Heart left ventricle (tissue), 16 donors: ENCODE data around the gene OR51B2. TPM values are rescaled to one million over a fixed set of nuclear protein-coding genes. Genes with fewer than 3 reads are reported as not detected.

Experiments used
- ATAC-seq, 4 donors: fragments of 200-7000 bp; cut with Tn5 transposase; one replicate each; pipeline ENCODE4 v1.9.1; 2020 to 2022; ENCODE audit warnings: moderate library complexity in 4 of 4, mild to moderate bottlenecking in 3 of 4, moderate number of reproducible peaks in 1 of 4
- DNase-seq, 5 donors: peaks; one replicate each; pipeline ENCODE4 v3.0.0-alpha.2; 2020
- H3K27ac ChIP-seq, 12 donors: fragments of 200-600 bp; sonication (generic) in 4 of 12; one replicate each; pipeline versions ENCODE4 v1.5.0 to v1.8.0; 2016 to 2022; ENCODE audit warnings: mild to moderate bottlenecking in 2 of 12
- H3K27me3 ChIP-seq, 9 donors: fragments of 200-600 bp; sonication (generic) in 2 of 9; one replicate each; pipeline versions ENCODE4 v1.5.1 to v1.8.0; 2016 to 2022; ENCODE audit warnings: mild to moderate bottlenecking in 3 of 9
- H3K36me3 ChIP-seq, 9 donors: fragments of 200-600 bp; sonication (generic) in 2 of 9; one replicate each; pipeline versions ENCODE4 v1.5.0 to v1.8.0; 2018 to 2022; ENCODE audit warnings: mild to moderate bottlenecking in 2 of 9
- H3K4me1 ChIP-seq, 12 donors: fragments of 200-600 bp; sonication (generic) in 4 of 12; one replicate each; pipeline versions ENCODE4 v1.5.0 to v1.8.0; 2016 to 2022; ENCODE audit warnings: mild to moderate bottlenecking in 3 of 12
- H3K4me3 ChIP-seq, 12 donors: fragments of 200-600 bp; sonication (generic) in 4 of 12; one replicate each; pipeline versions ENCODE4 v1.5.0 to v1.8.0; 2017 to 2022; ENCODE audit warnings: mild to moderate bottlenecking in 9 of 12, moderate library complexity in 4 of 12
- H3K9me3 ChIP-seq, 12 donors: fragments of 200-600 bp; sonication (generic) in 4 of 12; one replicate each; pipeline versions ENCODE4 v1.5.0 to v1.8.0; 2016 to 2022; ENCODE audit warnings: mild to moderate bottlenecking in 1 of 12
- POLR2A ChIP-seq, 2 donors: fragments of 450-650 bp; IDR thresholded peaks; one replicate each; pipeline ENCODE4 v1.6.1; 2017; ENCODE audit warnings: antibody characterized with exemption in 2 of 2, mild to moderate bottlenecking in 2 of 2, moderate library complexity in 2 of 2
- WGBS, 4 donors: extraction: QIAGEN DNeasy Blood & Tissue Kit in 2 of 4; methylation state at CpG; one replicate each; pipeline versions ENCODE4 v1.1.5 to v1.1.7; 2013 to 2018; 5-methylcytosine and 5-hydroxymethylcytosine counted together
- intact Hi-C, 10 donors: fragments of 100-400 bp; cut with DNase I; formaldehyde crosslinking; loops; one replicate each; pipeline versions ENCODE4 v1.11.1 to v1.14.2; 2022
- long read RNA-seq, 3 donors: library from polyadenylated mRNA; unstranded; transcript quantifications; one replicate each; pipeline ENCODE4 v2.0.0, GENCODE V29; 2020 to 2021
- polyA plus RNA-seq, 2 donors: library from polyadenylated mRNA; stranded (reverse); fragments of 200-250 nt; gene quantifications; one replicate each; pipeline ENCODE4 v1.2.3, GENCODE V29; 2013
- total RNA-seq, 9 donors: library from RNA; depleted of rRNA in 2 of 9; stranded (reverse); fragments of >200 nt in 2 of 9; fragmentation: NEBNext Ultra II Directional in 3 of 9; extraction: Animal tissue kit (Norgen Biotek cat#: 25700) in 3 of 9; gene quantifications; one replicate each; pipeline versions ENCODE4 v1.1.0 to v1.2.4, GENCODE V29; 2016 to 2023
- TF ChIP-seq, protein P1 (sequence below), 12 donors: fragments of 200-600 bp; sonication (generic) in 4 of 12; IDR thresholded peaks; one replicate each; pipeline versions ENCODE4 v1.5.0 to v1.8.0; 2018 to 2022; ENCODE audit warnings: antibody characterized with exemption in 12 of 12, mild to moderate bottlenecking in 5 of 12
- donor health status: ischemic (EF 13 %, LVEDD 7.1; RV severe dilation, severe dysfunction).
- donor health status: healthy with polysubstance abuse.
- donor health status: DM: no; HTN: yes; CAD: no.
- donor health status: DM: no; HTN: no; CAD: no.
- donor health status: ischemic (EF 25% LVEDD 6.9; RV normal size, moderate dysfunction).
- donor health status: ischemic (EF 25% LVEDD 5.7; RV mildly dilated, moderate dysfunction).
- donor health status: healthy.
- donor health status: DM: yes; HTN: yes; CAD: no.
- donor health status: ischemic (EF 35%, LVEDD 5.7; RV mildly dilated, moderate dysfunction).
- donor health status: nonischemic (EF 11% LVEDD 7.7; RV severe dilation, severe dysfunction).
- donor health status: DM: yes; HTN: yes; CAD: no.
- donor health status: PGD.
- donor health status: ischemic (EF 29% LVEDD 5.4; RV normal size, mild dysfunction).
- donor health status: nonischemic (EF 23%, LVEDD 6.1; RV moderate dilation, normal function).

OR51B2 gene, protein sequence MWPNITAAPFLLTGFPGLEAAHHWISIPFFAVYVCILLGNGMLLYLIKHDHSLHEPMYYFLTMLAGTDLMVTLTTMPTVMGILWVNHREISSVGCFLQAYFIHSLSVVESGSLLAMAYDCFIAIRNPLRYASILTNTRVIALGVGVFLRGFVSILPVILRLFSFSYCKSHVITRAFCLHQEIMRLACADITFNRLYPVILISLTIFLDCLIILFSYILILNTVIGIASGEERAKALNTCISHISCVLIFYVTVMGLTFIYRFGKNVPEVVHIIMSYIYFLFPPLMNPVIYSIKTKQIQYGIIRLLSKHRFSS
- total RNA-seq (not detected), polyA plus RNA-seq (not detected)
- long read RNA-seq, donor 1, result 0 reads
- long read RNA-seq, donor 2, result 0 reads
- long read RNA-seq, donor 3, result 0 reads

DNA sequence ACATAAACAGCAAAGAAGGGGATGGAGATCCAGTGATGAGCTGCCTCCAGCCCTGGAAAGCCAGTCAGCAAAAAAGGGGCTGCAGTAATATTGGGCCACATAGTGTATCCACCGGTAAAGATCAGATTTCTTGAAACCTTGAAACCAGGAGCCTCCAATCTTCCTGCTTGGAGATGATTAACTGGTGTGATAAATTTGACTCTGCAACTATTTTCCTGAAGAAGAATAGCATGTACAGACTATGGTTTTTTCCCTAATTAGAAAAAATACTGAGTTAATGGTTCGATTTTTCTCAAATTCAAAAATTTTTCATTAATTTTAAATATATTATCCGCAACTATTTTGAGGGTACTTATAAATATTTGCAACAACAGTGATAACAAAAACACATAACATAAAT is at the start of gene OR51B2:
Gene OR51B2 (minus strand): TSS at position 101 of the 400 bp plus-strand sequence. CDS start 0 bp downstream, at position 101.
- no peaks in the 10 kb centered on the region for H3K4me1 ChIP-seq
- no peaks in the 10 kb centered on the region for H3K9me3 ChIP-seq
- H3K27me3 ChIP-seq, result no peaks in the 10 kb centered on the region
- H3K36me3 ChIP-seq, result no peaks in the 10 kb centered on the region
- intact Hi-C loops, result no loop called here
- ATAC-seq (no peak), DNase-seq (no peak)
- WGBS, 4 donors, result 52 to 77% (median 72%) methylated on average over 3 of the region's 3 CpGs
- H3K4me3 ChIP-seq, result no peak within 1 kb of the TSS
- H3K27ac ChIP-seq, result no peak within 1 kb of the TSS
- TF ChIP-seq, protein P1, sequence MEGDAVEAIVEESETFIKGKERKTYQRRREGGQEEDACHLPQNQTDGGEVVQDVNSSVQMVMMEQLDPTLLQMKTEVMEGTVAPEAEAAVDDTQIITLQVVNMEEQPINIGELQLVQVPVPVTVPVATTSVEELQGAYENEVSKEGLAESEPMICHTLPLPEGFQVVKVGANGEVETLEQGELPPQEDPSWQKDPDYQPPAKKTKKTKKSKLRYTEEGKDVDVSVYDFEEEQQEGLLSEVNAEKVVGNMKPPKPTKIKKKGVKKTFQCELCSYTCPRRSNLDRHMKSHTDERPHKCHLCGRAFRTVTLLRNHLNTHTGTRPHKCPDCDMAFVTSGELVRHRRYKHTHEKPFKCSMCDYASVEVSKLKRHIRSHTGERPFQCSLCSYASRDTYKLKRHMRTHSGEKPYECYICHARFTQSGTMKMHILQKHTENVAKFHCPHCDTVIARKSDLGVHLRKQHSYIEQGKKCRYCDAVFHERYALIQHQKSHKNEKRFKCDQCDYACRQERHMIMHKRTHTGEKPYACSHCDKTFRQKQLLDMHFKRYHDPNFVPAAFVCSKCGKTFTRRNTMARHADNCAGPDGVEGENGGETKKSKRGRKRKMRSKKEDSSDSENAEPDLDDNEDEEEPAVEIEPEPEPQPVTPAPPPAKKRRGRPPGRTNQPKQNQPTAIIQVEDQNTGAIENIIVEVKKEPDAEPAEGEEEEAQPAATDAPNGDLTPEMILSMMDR (IDR thresholded peaks at IDR 0.05), result no peak
- TF ChIP-seq POLR2A (IDR thresholded peaks at IDR 0.05), result no peak

DNA sequence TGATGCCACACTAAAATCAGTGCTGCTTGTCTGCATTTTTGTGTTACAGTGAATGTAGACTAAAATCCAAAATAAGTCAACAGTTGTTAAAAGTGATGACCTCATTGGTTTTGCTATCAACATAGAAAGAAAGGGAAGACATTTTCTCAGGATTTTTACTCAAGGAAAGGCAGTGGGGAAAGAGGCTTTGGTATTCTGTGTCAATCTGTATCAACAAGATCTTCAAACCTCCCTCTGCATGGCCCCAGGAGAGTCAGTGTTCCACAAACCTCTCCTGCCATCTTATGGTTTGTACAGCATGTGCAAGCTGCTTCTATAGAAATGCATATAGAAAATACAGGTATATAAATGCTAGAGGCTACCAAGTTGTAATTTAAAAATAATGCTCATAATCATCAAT is 45.7 kb upstream of the OR51B2 start:
- Histone ChIP-seq H3K9me3 (peaks cover 0 to 8% (median 0%) of the 10 kb centered on the region in 12 donors), H3K36me3 (no peaks in the 10 kb centered on the region), H3K4me1 (peaks cover 0 to 8% (median 0%) of the 10 kb centered on the region in 12 donors), H3K27ac (no peak overlapping the region), H3K27me3 (no peaks in the 10 kb centered on the region), H3K4me3 (no peak overlapping the region)
- intact Hi-C loops, result no loop called here
- no peak for DNase-seq
- no peak for TF ChIP-seq POLR2A (IDR thresholded peaks at IDR 0.05)
- TF ChIP-seq, protein P1 (IDR thresholded peaks at IDR 0.05), result no peak
- no peak for ATAC-seq

DNA sequence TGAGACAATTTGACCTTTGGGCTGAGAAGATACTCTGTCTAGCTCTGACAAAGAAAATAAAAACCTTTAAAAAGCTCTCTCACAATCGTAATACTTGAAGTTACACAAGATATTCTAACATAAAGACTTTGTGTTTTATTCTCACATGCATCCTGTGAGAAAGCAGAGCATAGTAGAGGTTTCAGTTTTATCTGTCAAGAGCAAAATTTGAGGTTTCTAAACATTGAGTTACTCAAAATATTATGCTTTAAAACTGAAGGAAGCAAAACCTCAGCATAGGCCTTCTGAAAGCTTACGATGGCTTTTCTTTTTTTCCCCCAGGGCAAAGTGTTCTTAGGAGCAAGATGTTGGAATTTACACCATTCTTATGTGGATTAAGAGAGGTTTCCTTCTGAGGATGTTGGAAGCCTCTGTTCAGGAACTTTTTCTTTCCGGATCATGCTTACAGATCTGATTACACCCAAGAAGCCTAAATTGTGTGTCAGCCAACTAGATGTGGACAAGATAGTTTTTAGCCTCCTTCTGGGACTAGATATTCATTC is 44.5 kb upstream of the OR51B2 start:
- 51 to 66% (median 60%) methylated on average over 3 of the region's 3 CpGs for WGBS, 4 donors
- TF ChIP-seq, protein P1 (IDR thresholded peaks at IDR 0.05), result no peak
- Histone ChIP-seq H3K27ac (no peak overlapping the region), H3K27me3 (no peaks in the 10 kb centered on the region), H3K36me3 (no peaks in the 10 kb centered on the region), H3K9me3 (peaks cover 0 to 8% (median 0%) of the 10 kb centered on the region in 12 donors), H3K4me1 (peaks cover 0 to 14% (median 0%) of the 10 kb centered on the region in 12 donors), H3K4me3 (no peak overlapping the region)
- no peak for ATAC-seq
- DNase-seq, result no peak
- intact Hi-C loops, result no loop called here

DNA sequence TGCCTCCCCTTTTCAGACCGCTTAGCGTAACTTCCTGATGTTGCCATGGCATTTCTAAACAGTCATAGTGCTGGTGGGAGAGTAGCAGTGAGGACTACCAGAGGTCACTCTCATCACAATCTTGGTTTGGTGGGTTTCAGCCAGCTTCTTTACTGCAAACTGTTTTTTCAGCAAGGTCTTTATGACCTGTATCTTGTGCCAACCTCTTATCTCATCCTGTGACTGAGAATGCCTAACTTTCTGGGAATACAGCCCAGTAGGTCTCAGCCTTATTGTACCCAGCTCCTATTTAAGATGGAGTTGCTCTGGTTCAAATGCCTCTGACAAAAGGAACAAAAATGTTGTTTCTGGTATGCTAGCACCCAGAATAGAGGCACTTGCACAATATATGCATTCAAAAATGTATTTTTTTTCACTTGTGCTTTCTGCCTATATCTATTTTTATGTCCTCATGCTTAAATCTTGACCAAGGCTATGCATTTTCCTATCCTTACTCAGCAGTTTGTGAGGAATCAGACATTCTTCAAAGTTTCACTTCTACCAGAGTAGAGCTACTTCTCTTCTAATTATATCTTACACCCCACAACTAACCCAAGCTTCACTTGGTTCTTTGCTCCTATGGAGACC is 43.5 kb upstream of the OR51B2 start:
- Histone ChIP-seq H3K27ac (no peak overlapping the region), H3K4me3 (no peak overlapping the region), H3K36me3 (no peaks in the 10 kb centered on the region), H3K4me1 (peaks cover 0 to 14% (median 0%) of the 10 kb centered on the region in 12 donors), H3K9me3 (peaks cover 0 to under 1% (median 0%) of the 10 kb centered on the region in 12 donors), H3K27me3 (no peaks in the 10 kb centered on the region)
- intact Hi-C loops, result no loop called here
- DNase-seq (peak in 1 of 5 donors; percentile 7), ATAC-seq (peak; percentile 29 to 68 (median 39))
- TF ChIP-seq, protein P1 (IDR thresholded peaks at IDR 0.05), result no peak
- TF ChIP-seq POLR2A (IDR thresholded peaks at IDR 0.05), result no peak
- 29 to 58% (median 41%) methylated on average over 2 of the region's 2 CpGs for WGBS, 4 donors
